Keratinocyte (primary cell): ENCODE data around the gene PPM1B.

Experiments
- CTCF ChIP-seq, 3 experiments: IDR thresholded peaks in 1 of 3; conservative IDR thresholded peaks in 1 of 3; optimal IDR thresholded peaks in 1 of 3; 2 replicates in 2 of 3; 3 replicates in 1 of 3; pipeline versions ENCODE3 to v1.5.1; 2011; ENCODE audit warnings: low read length in 3 of 3, mild to moderate bottlenecking in 3 of 3, moderate library complexity in 2 of 3, control low read depth in 1 of 3, inconsistent platforms in 1 of 3; ENCODE audit not compliant: insufficient read depth in 2 of 3; ENCODE audit errors: extremely low read depth in 1 of 3
- EZH2 ChIP-seq: IDR thresholded peaks from one replicate; pipeline ENCODE4 v1.6.1; 2012; ENCODE audit warnings: inconsistent platforms, mild to moderate bottlenecking, low read length, moderate library complexity

DNA sequence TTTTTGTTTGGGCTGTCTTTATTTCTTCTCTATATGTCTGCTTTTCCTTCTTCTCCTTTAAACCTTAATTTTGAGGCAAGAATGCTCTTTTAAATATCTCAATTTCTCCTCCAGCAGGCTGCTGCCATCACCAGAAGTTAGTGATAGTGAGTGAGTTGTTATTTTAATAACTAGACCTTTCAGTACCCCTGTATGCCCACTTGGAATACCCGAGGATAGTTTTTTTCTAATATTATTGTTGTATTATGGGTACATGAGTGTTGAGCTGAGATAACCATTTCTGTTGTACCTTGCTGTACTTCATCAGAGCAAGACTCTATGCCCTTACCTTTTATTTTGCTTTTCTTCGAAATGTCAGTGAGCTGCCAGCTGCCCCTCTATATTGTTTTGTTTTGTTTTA lies 50.1 kb downstream of the PPM1B start:
- TF ChIP-seq CTCF (optimal IDR thresholded peaks at IDR 0.05 in 1 of 3, IDR thresholded peaks at IDR 0.05 in 1 of 3, conservative IDR thresholded peaks at IDR 0.05 in 1 of 3; ENCODE audit: extremely low read depth in 1 of 3, insufficient read depth in 2 of 3, low read length in 3 of 3): no peak
- TF ChIP-seq EZH2: no peak
